ENCODE measurements around the gene PDE8A.

Gene PDE8A

DNA sequence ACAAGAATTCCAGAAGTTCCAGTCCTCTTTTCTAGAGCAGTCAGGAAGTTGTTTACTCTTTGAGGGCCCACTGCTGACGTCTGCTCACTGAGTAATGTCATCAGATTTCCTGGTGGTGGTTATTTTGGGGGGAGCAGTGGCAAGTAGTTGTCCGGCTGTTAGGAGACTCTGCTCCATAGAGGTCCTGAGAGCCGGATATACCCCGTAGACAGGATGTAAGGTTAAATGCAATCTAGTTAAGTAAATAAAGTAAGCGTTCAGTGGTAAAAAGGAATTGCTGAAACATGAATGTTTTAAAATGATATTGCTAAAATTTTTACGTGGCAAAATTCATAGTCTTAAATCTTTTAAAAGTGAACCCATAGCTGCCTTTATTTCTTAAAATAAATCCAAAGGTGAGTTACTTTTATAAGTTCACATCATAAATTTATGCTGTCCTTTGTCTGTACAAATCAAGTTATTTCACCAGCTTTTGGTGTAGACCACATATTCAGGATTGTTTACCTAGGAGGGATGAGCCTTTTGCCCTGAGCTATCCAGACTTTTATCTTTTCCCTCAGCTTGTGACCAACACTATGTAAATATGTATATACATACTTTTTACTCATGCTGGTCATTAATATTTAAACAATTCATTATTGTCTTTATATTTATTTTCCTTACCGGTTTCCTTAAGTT is 65.8 kb downstream of the PDE8A start:
- TF ChIP-seq, protein P1, sequence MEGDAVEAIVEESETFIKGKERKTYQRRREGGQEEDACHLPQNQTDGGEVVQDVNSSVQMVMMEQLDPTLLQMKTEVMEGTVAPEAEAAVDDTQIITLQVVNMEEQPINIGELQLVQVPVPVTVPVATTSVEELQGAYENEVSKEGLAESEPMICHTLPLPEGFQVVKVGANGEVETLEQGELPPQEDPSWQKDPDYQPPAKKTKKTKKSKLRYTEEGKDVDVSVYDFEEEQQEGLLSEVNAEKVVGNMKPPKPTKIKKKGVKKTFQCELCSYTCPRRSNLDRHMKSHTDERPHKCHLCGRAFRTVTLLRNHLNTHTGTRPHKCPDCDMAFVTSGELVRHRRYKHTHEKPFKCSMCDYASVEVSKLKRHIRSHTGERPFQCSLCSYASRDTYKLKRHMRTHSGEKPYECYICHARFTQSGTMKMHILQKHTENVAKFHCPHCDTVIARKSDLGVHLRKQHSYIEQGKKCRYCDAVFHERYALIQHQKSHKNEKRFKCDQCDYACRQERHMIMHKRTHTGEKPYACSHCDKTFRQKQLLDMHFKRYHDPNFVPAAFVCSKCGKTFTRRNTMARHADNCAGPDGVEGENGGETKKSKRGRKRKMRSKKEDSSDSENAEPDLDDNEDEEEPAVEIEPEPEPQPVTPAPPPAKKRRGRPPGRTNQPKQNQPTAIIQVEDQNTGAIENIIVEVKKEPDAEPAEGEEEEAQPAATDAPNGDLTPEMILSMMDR (IDR thresholded peaks at IDR 0.05) = no peak

DNA sequence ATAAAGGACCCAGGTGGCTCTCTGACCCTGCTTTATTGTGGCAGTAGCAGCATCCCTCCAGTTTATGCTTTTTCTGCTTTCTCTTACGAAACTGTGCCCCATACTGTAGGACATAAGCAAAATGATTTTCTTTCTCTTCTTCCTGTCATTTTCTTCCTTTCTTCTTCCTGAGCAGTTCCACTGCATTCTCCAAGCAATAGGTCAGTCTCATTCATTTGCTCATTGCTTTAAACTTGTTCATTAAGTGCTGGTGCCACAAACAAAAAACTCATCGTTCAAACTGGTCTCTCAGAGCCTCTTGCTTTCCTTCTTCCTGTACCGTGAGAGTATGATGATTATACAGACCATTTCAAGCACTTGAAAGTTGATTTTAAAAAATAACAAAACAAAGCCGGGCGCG is 66.8 kb downstream of the PDE8A start:
- TF ChIP-seq, protein P1 (IDR thresholded peaks at IDR 0.05) = no peak

DNA sequence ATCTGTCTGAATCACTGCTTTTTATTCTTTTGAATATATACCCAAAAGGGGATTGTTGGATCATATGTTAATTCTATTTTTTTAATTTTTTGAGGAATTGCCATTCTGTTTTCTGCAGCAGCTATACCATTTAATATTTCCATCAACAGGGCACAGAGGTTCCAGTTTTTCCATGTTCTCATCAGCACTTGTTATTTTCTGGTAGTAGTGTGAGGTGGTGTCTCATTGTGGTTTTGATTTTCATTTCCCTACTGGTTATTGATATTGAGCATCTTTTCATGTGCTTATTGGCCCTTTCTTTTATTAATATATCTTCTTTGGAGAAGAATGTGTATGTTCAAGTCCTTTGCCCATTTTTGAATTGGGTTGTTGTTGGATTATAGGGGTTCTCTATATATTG is 68.1 kb downstream of the PDE8A start:
- TF ChIP-seq, protein P1 (IDR thresholded peaks at IDR 0.05) = no peak

DNA sequence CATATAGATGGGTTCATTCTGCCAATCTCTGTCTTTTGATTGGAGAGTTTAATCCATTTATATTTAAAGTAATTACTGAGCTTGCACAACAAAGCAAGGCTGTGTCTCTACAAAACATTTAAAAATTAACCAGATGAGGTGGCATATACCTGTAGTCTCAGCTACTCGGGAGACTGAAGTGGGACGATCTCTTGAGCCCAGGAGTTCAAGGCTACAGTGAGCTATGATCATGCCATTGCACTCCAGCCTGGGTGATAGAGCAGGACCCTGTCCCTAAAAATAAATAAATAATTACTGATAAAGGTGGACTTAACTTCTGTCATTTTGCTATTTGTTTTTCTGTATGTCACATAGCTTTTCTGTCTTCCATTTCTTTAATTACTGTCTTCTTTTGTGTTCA is 78.1 kb downstream of the PDE8A start:
- TF ChIP-seq, protein P1 (IDR thresholded peaks at IDR 0.05) = no peak

DNA sequence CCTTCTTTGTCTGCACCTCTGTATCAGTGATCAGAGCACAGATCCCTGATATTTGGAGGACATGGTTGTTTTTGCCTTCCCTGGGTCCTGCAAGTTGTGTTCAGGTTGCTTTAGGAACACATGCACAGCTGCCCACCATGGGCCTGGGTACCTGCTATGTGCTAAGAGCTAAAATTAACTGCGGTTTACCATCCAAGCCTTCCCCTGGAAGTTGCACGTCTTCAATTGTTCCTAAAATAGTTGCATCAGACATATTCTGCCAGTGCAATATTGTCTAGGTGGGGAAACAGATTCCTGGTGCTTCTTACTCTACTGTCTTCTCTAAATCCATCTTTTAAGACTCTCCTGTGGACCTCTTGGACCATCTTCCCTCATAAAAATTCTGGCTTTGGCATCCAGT is 80.9 kb downstream of the PDE8A start:
- TF ChIP-seq, protein P1 (IDR thresholded peaks at IDR 0.05) = no peak

DNA sequence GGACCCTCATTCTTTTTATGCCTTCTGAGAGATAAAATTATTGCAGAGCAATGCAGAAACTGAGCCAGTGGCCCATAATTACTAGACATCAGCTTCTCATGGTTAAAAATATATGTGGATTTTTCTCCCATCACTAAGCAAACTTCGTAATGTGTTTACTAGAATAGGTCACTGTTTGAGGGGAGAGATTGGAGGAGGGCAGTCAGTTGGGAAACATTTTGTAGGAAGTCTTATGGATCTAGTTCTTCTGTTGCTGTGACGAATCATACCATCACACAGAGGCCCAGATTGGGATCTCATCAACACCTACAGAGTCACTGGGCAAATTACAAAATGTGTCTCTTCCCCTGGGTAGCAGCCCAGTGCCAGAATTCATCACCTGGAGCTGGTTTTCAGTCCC is 81.4 kb downstream of the PDE8A start:
- TF ChIP-seq, protein P1 (IDR thresholded peaks at IDR 0.05) = no peak

DNA sequence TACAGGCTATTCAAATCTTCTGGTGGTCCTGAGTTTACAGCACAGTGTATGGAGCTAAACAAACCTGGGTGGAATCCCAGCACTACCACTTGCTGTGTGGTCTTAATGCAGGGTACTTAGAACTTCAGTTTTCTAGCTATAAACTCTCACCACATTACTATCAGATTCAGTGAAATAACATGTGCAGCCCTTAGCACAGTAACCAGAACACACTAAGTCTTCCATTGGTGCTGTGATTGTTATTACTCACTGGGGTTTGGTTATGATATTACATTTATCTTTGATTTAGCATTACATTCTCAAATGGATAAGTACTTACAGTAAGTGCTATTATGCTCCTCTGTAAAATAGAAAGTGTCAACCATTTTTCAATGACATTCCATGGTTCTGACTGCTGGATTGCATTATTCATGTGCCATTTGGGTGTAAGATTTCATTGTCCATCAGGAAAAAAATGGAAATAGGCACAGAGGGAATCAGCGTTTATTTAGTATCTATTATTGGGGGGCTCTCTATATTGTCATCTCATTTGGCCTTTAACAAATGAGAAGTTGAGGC is 81.9 kb downstream of the PDE8A start:
- TF ChIP-seq, protein P1 (IDR thresholded peaks at IDR 0.05) = no peak
